Measurements from ENCODE around the gene CIZ1. TPM values are rescaled to one million over a fixed set of nuclear protein-coding genes. Genes with fewer than 3 reads are reported as not detected.

CIZ1 gene
- total RNA-seq, 1 experiment from 2014 or later = 133 TPM

DNA sequence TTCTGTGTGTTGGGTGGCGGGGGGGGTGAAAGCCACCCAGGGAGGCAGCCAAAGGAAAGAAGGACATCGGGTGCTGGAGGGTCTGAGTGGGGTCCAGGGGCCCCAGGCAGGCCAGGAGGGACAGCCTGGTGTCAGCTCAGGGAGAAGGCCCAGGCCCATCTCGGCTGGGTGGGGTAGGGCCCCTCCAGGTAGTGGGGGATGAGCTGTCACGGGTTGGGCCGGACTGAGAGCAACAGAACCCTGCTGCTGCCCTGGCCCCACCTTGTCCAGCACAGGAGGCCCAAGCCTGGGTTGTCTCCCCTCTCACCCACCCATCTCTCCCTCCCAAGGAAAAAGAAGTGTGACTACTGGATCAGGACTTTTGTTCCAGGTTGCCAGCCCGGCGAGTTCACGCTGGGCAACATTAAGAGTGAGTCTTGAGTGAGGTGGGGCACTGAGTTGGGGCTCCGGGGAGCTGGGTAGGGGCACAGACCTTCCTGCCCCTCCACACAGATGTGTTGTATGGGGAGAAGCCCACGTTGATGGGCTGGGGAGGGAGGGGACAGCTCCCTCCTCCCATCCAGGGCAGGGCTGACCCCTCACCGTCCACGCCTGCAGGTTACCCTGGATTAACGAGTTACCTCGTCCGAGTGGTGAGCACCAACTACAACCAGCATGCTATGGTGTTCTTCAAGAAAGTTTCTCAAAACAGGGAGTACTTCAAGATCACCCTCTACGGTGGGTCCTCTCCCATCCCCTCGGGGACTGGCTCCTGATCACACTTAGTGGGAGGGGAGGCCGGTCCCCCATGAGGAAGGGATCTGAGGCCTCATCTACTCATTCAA, 39.9 kb downstream of the CIZ1 start:
- H3K4me1 Mint-ChIP-seq (ENCODE audit: insufficient read depth, unreplicated experiment) = peaks cover 31% of the 10 kb centered on the region
- BruUV-seq (replicated peaks) = no TSS peak
- no peaks in the 10 kb centered on the region for H3K27me3 Mint-ChIP-seq (ENCODE audit: insufficient read depth, unreplicated experiment)
- H3K9me3 Mint-ChIP-seq (ENCODE audit: unreplicated experiment) = no peaks in the 10 kb centered on the region
- H3K4me3 Mint-ChIP-seq (ENCODE audit: unreplicated experiment) = no peak overlapping the region
- H3K36me3 Mint-ChIP-seq (ENCODE audit: insufficient read depth, unreplicated experiment) = no peaks in the 10 kb centered on the region
- intact Hi-C loops (cut with micrococcal nuclease) = no loop called here
- no peak for DNase-seq (ENCODE audit: unreplicated experiment)
- ChIA-PET POLR2A (interaction anchor here (0.7 to 0.9 kb wide), 3 partner anchors 8 to 68 kb away, joined by 3 to 4 read pairs (median 4); no protein-coding TSS in a partner anchor), CTCF (no interaction called here)
- no peak overlapping the region for H3K27ac Mint-ChIP-seq (ENCODE audit: low read depth, unreplicated experiment)
- TF ChIP-seq, protein P1, sequence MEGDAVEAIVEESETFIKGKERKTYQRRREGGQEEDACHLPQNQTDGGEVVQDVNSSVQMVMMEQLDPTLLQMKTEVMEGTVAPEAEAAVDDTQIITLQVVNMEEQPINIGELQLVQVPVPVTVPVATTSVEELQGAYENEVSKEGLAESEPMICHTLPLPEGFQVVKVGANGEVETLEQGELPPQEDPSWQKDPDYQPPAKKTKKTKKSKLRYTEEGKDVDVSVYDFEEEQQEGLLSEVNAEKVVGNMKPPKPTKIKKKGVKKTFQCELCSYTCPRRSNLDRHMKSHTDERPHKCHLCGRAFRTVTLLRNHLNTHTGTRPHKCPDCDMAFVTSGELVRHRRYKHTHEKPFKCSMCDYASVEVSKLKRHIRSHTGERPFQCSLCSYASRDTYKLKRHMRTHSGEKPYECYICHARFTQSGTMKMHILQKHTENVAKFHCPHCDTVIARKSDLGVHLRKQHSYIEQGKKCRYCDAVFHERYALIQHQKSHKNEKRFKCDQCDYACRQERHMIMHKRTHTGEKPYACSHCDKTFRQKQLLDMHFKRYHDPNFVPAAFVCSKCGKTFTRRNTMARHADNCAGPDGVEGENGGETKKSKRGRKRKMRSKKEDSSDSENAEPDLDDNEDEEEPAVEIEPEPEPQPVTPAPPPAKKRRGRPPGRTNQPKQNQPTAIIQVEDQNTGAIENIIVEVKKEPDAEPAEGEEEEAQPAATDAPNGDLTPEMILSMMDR (IDR thresholded peaks at IDR 0.05; ENCODE audit: unreplicated experiment) = no peak

DNA sequence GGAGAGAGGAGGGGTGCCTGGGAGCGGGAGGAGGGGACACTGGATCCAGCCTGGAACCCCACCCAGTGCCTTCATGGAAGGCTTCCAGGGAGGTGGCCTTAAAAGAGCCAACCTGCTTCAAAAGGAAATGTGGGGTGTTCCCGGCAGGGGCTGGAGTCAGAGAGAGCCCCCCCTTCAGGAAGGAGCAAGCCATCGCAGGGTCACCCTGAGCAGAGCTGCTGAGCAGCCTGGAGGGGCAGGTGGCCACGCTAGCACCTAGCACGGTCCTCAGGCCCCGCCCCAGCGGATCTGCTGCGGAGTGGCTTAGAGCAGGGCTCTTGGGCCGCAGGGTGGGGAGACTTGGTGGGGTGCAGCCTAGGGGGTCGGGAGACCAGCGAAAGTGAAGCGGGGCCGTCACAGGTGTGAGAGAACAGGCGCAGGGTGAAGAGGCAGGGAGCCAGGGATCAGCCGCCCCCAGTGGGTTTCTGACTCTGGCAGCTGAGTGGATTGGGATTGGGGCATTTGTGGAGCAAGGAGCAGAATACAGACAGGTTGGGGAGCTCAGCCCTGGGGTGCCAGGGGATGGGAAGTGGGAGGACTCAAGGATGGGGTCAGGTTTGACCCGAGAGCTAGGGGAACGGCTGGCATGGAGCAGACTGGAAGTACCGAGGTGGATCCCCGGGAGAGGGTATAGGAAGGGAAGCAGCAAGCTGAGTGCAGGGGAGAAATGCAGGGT, 40.6 kb downstream of the CIZ1 start:
- TF ChIP-seq, protein P1 (IDR thresholded peaks at IDR 0.05; ENCODE audit: unreplicated experiment) = peak; percentile 12
- CTCF ChIA-PET = interaction anchor here (0.6 to 0.9 kb wide), 3 partner anchors 111 to 731 kb away, joined by 3 read pairs; no protein-coding TSS in a partner anchor
- Mint-ChIP-seq H3K9me3 (ENCODE audit: unreplicated experiment) (no peaks in the 10 kb centered on the region), H3K27ac (ENCODE audit: low read depth, unreplicated experiment) (no peak overlapping the region), H3K4me1 (ENCODE audit: insufficient read depth, unreplicated experiment) (peaks cover 31% of the 10 kb centered on the region), H3K36me3 (ENCODE audit: insufficient read depth, unreplicated experiment) (no peaks in the 10 kb centered on the region), H3K27me3 (ENCODE audit: insufficient read depth, unreplicated experiment) (no peaks in the 10 kb centered on the region), H3K4me3 (ENCODE audit: unreplicated experiment) (no peak overlapping the region)
- intact Hi-C loops (cut with micrococcal nuclease) = no loop called here
- POLR2A ChIA-PET = interaction anchor here (0.7 to 0.8 kb wide), 2 partner anchors 9 to 39 kb away, joined by 4 read pairs; no protein-coding TSS in a partner anchor
- DNase-seq (ENCODE audit: unreplicated experiment) = no peak
- no TSS peak for BruUV-seq (replicated peaks)

DNA sequence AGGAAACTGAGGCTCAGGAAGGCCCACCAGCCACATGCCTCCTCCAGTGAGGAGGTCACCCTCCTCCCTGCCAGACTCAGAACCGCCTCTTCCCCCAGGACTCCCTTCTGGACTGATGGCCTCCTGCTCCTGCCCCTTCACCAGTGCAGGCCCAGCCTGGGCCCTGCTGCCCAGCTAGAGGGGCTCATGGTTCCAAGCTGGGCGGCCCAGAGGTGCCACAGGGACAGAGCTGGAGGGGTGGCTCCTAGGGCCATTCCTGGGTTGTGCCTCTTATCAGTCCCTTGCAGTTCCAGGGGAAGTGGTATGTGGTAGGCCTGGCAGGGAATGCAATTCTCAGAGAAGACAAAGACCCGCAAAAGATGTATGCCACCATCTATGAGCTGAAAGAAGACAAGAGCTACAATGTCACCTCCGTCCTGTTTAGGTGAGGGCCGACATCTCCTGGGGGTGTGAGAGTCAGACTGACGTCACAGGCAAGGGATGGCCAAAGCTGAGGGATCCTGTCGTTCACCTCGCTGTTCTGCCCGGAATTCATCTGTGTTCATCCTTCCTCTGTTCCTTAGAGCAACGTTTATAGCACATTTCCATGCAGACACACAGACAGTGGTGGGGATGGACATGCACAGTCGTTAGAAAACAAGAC, 41.3 kb downstream of the CIZ1 start:
- TSS peak; percentile 75 for BruUV-seq (replicated peaks)
- peak overlapping the region; percentile 55 for H3K4me3 Mint-ChIP-seq (ENCODE audit: unreplicated experiment)
- peaks cover 31% of the 10 kb centered on the region for H3K4me1 Mint-ChIP-seq (ENCODE audit: insufficient read depth, unreplicated experiment)
- no peaks in the 10 kb centered on the region for H3K27me3 Mint-ChIP-seq (ENCODE audit: insufficient read depth, unreplicated experiment)
- CTCF ChIA-PET = interaction anchor here (0.7 to 0.9 kb wide), 3 partner anchors 9 to 207 kb away, joined by 3 read pairs; no protein-coding TSS in a partner anchor
- no peak for DNase-seq (ENCODE audit: unreplicated experiment)
- H3K36me3 Mint-ChIP-seq (ENCODE audit: insufficient read depth, unreplicated experiment) = no peaks in the 10 kb centered on the region
- intact Hi-C loops (cut with micrococcal nuclease) = no loop called here
- TF ChIP-seq, protein P1 (IDR thresholded peaks at IDR 0.05; ENCODE audit: unreplicated experiment) = no peak
- H3K9me3 Mint-ChIP-seq (ENCODE audit: unreplicated experiment) = no peaks in the 10 kb centered on the region
- H3K27ac Mint-ChIP-seq (ENCODE audit: low read depth, unreplicated experiment) = no peak overlapping the region
- POLR2A ChIA-PET = no interaction called here
